ENCODE data around the gene PUS10. TPM values are rescaled to one million over a fixed set of nuclear protein-coding genes. Genes with fewer than 3 reads are reported as not detected.
"Not testable (repeated sequence)": the region's sequence is repeated elsewhere in the genome, so short reads cannot be mapped to it uniquely, and the experiment has no call there.

Gene PUS10
- total RNA-seq, 1 donor from 2014 or later = 6.1 TPM

DNA sequence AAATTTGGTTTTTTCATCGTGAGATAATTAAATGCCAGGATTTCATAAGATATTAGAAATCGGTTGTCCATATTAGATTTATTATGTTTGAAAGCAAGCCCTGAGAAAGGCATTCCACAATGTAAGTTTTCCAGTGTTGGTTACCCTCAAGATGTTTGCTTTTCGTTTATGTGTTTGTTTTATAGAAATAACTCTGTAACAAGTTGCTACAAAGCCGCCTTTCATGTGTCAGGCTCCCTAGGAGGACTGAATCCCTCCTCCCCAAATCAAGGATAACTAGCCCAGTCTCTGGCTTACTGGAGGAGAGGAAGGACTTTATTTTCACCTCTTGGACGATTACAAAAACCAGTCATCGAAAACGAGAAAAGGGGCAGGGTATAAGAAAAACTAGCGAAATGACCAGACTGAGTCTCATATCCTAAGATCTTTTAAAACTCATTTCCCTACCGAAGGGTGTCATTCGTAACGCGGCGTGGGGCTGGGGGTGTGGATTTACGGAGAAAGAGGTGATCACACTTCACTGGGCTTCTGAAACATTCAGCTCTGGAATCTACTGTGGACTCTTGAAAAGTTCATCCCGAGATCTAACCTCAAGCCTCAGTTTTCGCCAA is 1.6 kb downstream of the PUS10 start:
- DNase-seq (ENCODE audit: low read depth) (peak; percentile 37), FAIRE-seq (no peak)

GRCh38 chr2:61015976-61016375 is 2.1 kb downstream of the PUS10 start:
- peak; percentile 92 for DNase-seq (ENCODE audit: low read depth)
- no peak for FAIRE-seq
- TF ChIP-seq, protein P1, sequence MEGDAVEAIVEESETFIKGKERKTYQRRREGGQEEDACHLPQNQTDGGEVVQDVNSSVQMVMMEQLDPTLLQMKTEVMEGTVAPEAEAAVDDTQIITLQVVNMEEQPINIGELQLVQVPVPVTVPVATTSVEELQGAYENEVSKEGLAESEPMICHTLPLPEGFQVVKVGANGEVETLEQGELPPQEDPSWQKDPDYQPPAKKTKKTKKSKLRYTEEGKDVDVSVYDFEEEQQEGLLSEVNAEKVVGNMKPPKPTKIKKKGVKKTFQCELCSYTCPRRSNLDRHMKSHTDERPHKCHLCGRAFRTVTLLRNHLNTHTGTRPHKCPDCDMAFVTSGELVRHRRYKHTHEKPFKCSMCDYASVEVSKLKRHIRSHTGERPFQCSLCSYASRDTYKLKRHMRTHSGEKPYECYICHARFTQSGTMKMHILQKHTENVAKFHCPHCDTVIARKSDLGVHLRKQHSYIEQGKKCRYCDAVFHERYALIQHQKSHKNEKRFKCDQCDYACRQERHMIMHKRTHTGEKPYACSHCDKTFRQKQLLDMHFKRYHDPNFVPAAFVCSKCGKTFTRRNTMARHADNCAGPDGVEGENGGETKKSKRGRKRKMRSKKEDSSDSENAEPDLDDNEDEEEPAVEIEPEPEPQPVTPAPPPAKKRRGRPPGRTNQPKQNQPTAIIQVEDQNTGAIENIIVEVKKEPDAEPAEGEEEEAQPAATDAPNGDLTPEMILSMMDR (IDR thresholded peaks at IDR 0.05; ENCODE audit: insufficient read depth, low read length, severe bottlenecking) = no peak
- peak overlapping the region; percentile 84 for H3K4me3 ChIP-seq (ENCODE audit: low read depth, low read length)
- H3K36me3 ChIP-seq (ENCODE audit: control insufficient read depth, insufficient read depth, low read length) = peaks cover 1% of the 10 kb centered on the region
- no peaks in the 10 kb centered on the region for H3K27me3 ChIP-seq (ENCODE audit: control insufficient read depth, insufficient read depth, low read length)

More for the DNA sequence above, 1.6 kb downstream of the PUS10 start:
- TF ChIP-seq, protein P1 (IDR thresholded peaks at IDR 0.05; ENCODE audit: insufficient read depth, low read length, severe bottlenecking) = no peak
- Histone ChIP-seq H3K36me3 (ENCODE audit: control insufficient read depth, insufficient read depth, low read length) (peaks cover 6% of the 10 kb centered on the region), H3K4me3 (ENCODE audit: low read depth, low read length) (peak overlapping the region; percentile 84), H3K27me3 (ENCODE audit: control insufficient read depth, insufficient read depth, low read length) (no peaks in the 10 kb centered on the region)

- TF ChIP-seq, protein P1 (IDR thresholded peaks at IDR 0.05; ENCODE audit: insufficient read depth, low read length, severe bottlenecking) = no peak
- H3K4me3 ChIP-seq (ENCODE audit: low read depth, low read length) = no peak overlapping the region
- no peaks in the 10 kb centered on the region for H3K27me3 ChIP-seq (ENCODE audit: control insufficient read depth, insufficient read depth, low read length)
- FAIRE-seq = no peak
- H3K36me3 ChIP-seq (ENCODE audit: control insufficient read depth, insufficient read depth, low read length) = no peaks in the 10 kb centered on the region
- peak; percentile 89 for DNase-seq (ENCODE audit: low read depth)
These were observed 3.3 kb downstream of the PUS10 start for GRCh38 chr2:61014763-61015162.

- DNase-seq (ENCODE audit: low read depth) (no peak), FAIRE-seq (no peak)
- Histone ChIP-seq H3K4me3 (ENCODE audit: low read depth, low read length) (no peak overlapping the region), H3K27me3 (ENCODE audit: control insufficient read depth, insufficient read depth, low read length) (no peaks in the 10 kb centered on the region), H3K36me3 (ENCODE audit: control insufficient read depth, insufficient read depth, low read length) (no peaks in the 10 kb centered on the region)
- TF ChIP-seq, protein P1 (IDR thresholded peaks at IDR 0.05; ENCODE audit: insufficient read depth, low read length, severe bottlenecking) = no peak
These were observed 4.7 kb downstream of the PUS10 start for GRCh38 chr2:61013382-61013781.

GRCh38 chr2:61012303-61012702 is 5.8 kb downstream of the PUS10 start:
- not testable (repeated sequence) for FAIRE-seq; H3K4me3 ChIP-seq (ENCODE audit: low read depth, low read length); H3K27me3 ChIP-seq (ENCODE audit: control insufficient read depth, insufficient read depth, low read length); H3K36me3 ChIP-seq (ENCODE audit: control insufficient read depth, insufficient read depth, low read length)
- peak; percentile 65 for DNase-seq (ENCODE audit: low read depth)

DNA sequence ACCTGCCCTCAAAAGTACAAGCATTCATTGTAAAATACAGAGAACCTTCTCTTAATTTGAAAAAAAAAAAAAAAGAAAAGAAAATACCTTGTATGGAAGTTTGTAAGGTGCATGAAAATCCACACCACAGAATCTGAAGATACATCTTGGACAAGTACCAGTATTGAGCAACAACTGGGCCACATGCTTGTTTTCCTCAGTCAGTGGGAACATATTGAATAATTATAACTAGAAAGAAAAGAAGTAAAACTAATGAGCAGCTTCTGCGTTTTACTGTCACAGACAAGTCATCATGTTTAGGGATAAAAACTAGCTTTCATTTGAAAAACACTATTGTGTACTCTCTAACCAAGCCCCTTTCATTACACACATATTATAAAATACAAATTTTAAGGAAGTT is 6.4 kb downstream of the PUS10 start:
- H3K36me3 ChIP-seq (ENCODE audit: control insufficient read depth, insufficient read depth, low read length) = no peaks in the 10 kb centered on the region
- no peak for DNase-seq (ENCODE audit: low read depth)
- no peak for FAIRE-seq
- TF ChIP-seq, protein P1 (IDR thresholded peaks at IDR 0.05; ENCODE audit: insufficient read depth, low read length, severe bottlenecking) = no peak
- H3K27me3 ChIP-seq (ENCODE audit: control insufficient read depth, insufficient read depth, low read length) = no peaks in the 10 kb centered on the region
- no peak overlapping the region for H3K4me3 ChIP-seq (ENCODE audit: low read depth, low read length)

Data from bronchial epithelial cell (primary cell).